ENCODE results near the gene EXOSC3. TPM values are rescaled to one million over a fixed set of nuclear protein-coding genes. Genes with fewer than 3 reads are reported as not detected.
A peak's percentile ranks its signal among the peaks of the same experiment; 100 is the strongest.
"Not testable (repeated sequence)": the region's sequence is repeated elsewhere in the genome, so short reads cannot be mapped to it uniquely, and the experiment has no call there.

The EXOSC3 gene
- total RNA-seq, result 19.6 and 28.6 TPM in 2 replicates

GRCh38 chr9:37784616-37785483 lies at the start of gene EXOSC3:
Gene EXOSC3 (minus strand): TSS chr9:37785064. CDS start chr9:37785044, 20 bp downstream.
- peak; percentile 94 to 95 for DNase-seq (ENCODE audit: low read depth in 2 of 2)

GRCh38 chr9:37827483-37828165 lies 42.8 kb upstream of the EXOSC3 start:
- no peak for DNase-seq (ENCODE audit: low read depth in 2 of 2)

- not testable (repeated sequence) for DNase-seq (ENCODE audit: low read depth in 2 of 2)
Observed at GRCh38 chr9:37825174-37825573, 40.3 kb upstream of the EXOSC3 start.

GRCh38 chr9:37820142-37820541 lies 35.3 kb upstream of the EXOSC3 start:
- no peak for DNase-seq (ENCODE audit: low read depth in 2 of 2)

GRCh38 chr9:37818849-37819248 lies 34.0 kb upstream of the EXOSC3 start:
- DNase-seq (ENCODE audit: low read depth in 2 of 2), result no peak

- DNase-seq (ENCODE audit: low read depth in 2 of 2), result no peak
Observed at GRCh38 chr9:37812773-37813379, 28.0 kb upstream of the EXOSC3 start.

GRCh38 chr9:37811906-37812476 lies 27.1 kb upstream of the EXOSC3 start:
- DNase-seq (ENCODE audit: low read depth in 2 of 2), result no peak

- not testable (repeated sequence) for DNase-seq (ENCODE audit: low read depth in 2 of 2)
Observed at GRCh38 chr9:37809676-37810075, 24.8 kb upstream of the EXOSC3 start.

- no peak for DNase-seq (ENCODE audit: low read depth in 2 of 2)
Observed at GRCh38 chr9:37806271-37806670, 21.4 kb upstream of the EXOSC3 start.

- no peak for DNase-seq (ENCODE audit: low read depth in 2 of 2)
Observed at GRCh38 chr9:37801959-37802711, 17.3 kb upstream of the EXOSC3 start.

GRCh38 chr9:37801287-37801850 lies 16.5 kb upstream of the EXOSC3 start:
- DNase-seq (ENCODE audit: low read depth in 2 of 2), result peak in 1 of 2 donors; percentile 53

GRCh38 chr9:37800631-37801286 lies 15.9 kb upstream of the EXOSC3 start, which contains the start of gene DCAF10:
Gene DCAF10 (plus strand): TSS chr9:37800797. CDS start chr9:37800867, 70 bp downstream.
- peak; percentile 88 to 91 for DNase-seq (ENCODE audit: low read depth in 2 of 2)

- DNase-seq (ENCODE audit: low read depth in 2 of 2), result no peak
Observed at GRCh38 chr9:37798677-37799076, 13.8 kb upstream of the EXOSC3 start.

GRCh38 chr9:37796232-37796631 lies 11.4 kb upstream of the EXOSC3 start:
- DNase-seq (ENCODE audit: low read depth in 2 of 2), result no peak

GRCh38 chr9:37792122-37792521 lies 7.3 kb upstream of the EXOSC3 start:
- DNase-seq (ENCODE audit: low read depth in 2 of 2), result no peak

GRCh38 chr9:37790096-37790495 lies 5.2 kb upstream of the EXOSC3 start:
- DNase-seq (ENCODE audit: low read depth in 2 of 2), result no peak

- no peak for DNase-seq (ENCODE audit: low read depth in 2 of 2)
Observed at GRCh38 chr9:37788332-37788731, 3.5 kb upstream of the EXOSC3 start.

GRCh38 chr9:37787059-37787458 lies 2.2 kb upstream of the EXOSC3 start:
- DNase-seq (ENCODE audit: low read depth in 2 of 2), result no peak

GRCh38 chr9:37784291-37784615 lies 611 bp downstream of the EXOSC3 start:
- peak in 1 of 2 donors; percentile 41 for DNase-seq (ENCODE audit: low read depth in 2 of 2)

- DNase-seq (ENCODE audit: low read depth in 2 of 2), result no peak
Observed at GRCh38 chr9:37778534-37778933, 6.3 kb downstream of the EXOSC3 start.
